Measurements from ENCODE around the gene GSK3B.

Gene GSK3B

GRCh38 chr3:119817583-119818363, 276.5 kb downstream of the GSK3B start:
- no peak for DNase-seq (ENCODE audit: low spot score)

- no peak for DNase-seq (ENCODE audit: low spot score)
These were observed 277.2 kb downstream of the GSK3B start for GRCh38 chr3:119817071-119817470.

GRCh38 chr3:119815716-119816115, 278.5 kb downstream of the GSK3B start:
- no peak for DNase-seq (ENCODE audit: low spot score)

- no peak for DNase-seq (ENCODE audit: low spot score)
These were observed 281.7 kb downstream of the GSK3B start for GRCh38 chr3:119812491-119813058.

GRCh38 chr3:119810018-119810435, 284.2 kb downstream of the GSK3B start:
- DNase-seq (ENCODE audit: low spot score), result no peak

- no peak for DNase-seq (ENCODE audit: low spot score)
These were observed 284.8 kb downstream of the GSK3B start for GRCh38 chr3:119809249-119810017.

- no peak for DNase-seq (ENCODE audit: low spot score)
These were observed 285.4 kb downstream of the GSK3B start for GRCh38 chr3:119808843-119809242.

GRCh38 chr3:119808244-119808643, 286.0 kb downstream of the GSK3B start:
- DNase-seq (ENCODE audit: low spot score), result no peak

GRCh38 chr3:119800844-119801243, 293.4 kb downstream of the GSK3B start:
- no peak for DNase-seq (ENCODE audit: low spot score)

GRCh38 chr3:119796785-119797184, 297.5 kb downstream of the GSK3B start:
- no peak for DNase-seq (ENCODE audit: low spot score)

GRCh38 chr3:119796368-119796767, 297.9 kb downstream of the GSK3B start:
- no peak for DNase-seq (ENCODE audit: low spot score)

GRCh38 chr3:119795849-119796248, 298.4 kb downstream of the GSK3B start:
- DNase-seq (ENCODE audit: low spot score), result no peak

- DNase-seq (ENCODE audit: low spot score), result no peak
These were observed 299.2 kb downstream of the GSK3B start for GRCh38 chr3:119794971-119795612.

- DNase-seq (ENCODE audit: low spot score), result no peak
These were observed 299.8 kb downstream of the GSK3B start for GRCh38 chr3:119794401-119794800.

GRCh38 chr3:119792270-119792669, 302.0 kb downstream of the GSK3B start:
- no peak for DNase-seq (ENCODE audit: low spot score)

- no peak for DNase-seq (ENCODE audit: low spot score)
These were observed 303.9 kb downstream of the GSK3B start for GRCh38 chr3:119790369-119790768.

GRCh38 chr3:119786409-119786808, 307.8 kb downstream of the GSK3B start:
- DNase-seq (ENCODE audit: low spot score), result no peak

- DNase-seq (ENCODE audit: low spot score), result no peak
These were observed 310.4 kb downstream of the GSK3B start for GRCh38 chr3:119783883-119784282.

- no peak for DNase-seq (ENCODE audit: low spot score)
These were observed 311.0 kb downstream of the GSK3B start for GRCh38 chr3:119783255-119783654.

GRCh38 chr3:119782460-119782859, 311.8 kb downstream of the GSK3B start:
- no peak for DNase-seq (ENCODE audit: low spot score)

GRCh38 chr3:119781330-119782198, 312.7 kb downstream of the GSK3B start, which contains the start of gene NR1I2:
Gene NR1I2, plus strand, starts transcription at chr3:119782101.
- no peak for DNase-seq (ENCODE audit: low spot score)

Data from D341Med (cell line).